Renal pelvis (tissue), 4 donors: Measurements from ENCODE around the gene BTBD19. TPM values are rescaled to one million over a fixed set of nuclear protein-coding genes. Genes with fewer than 3 reads are reported as not detected.
A peak's percentile ranks its signal among the peaks of the same experiment; 100 is the strongest.
"Not testable (repeated sequence)": the region's sequence is repeated elsewhere in the genome, so short reads cannot be mapped to it uniquely, and the experiment has no call there.

ENCODE experiments used
- DNase-seq: peaks from one replicate; pipeline ENCODE4 v3.0.0-alpha.2; 2013
- polyA plus RNA-seq, 3 donors: library from polyadenylated mRNA; unstranded; fragments of 120-200 nt; gene quantifications; one replicate each; pipeline ENCODE4 v1.2.1, GENCODE V29; 2013; ENCODE audit not compliant: insufficient read length in 3 of 3

Gene BTBD19
- polyA plus RNA-seq, 3 donors, result 10.5 to 22.8 (median 22.7) TPM

- DNase-seq, result no peak
Observed at GRCh38 chr1:44806704-44807363, 1.5 kb upstream of the BTBD19 start, which contains the start of gene DYNLT4. Gene DYNLT4 (minus strand): TSS chr1:44807351. CDS start chr1:44806668, 683 bp downstream.

DNA sequence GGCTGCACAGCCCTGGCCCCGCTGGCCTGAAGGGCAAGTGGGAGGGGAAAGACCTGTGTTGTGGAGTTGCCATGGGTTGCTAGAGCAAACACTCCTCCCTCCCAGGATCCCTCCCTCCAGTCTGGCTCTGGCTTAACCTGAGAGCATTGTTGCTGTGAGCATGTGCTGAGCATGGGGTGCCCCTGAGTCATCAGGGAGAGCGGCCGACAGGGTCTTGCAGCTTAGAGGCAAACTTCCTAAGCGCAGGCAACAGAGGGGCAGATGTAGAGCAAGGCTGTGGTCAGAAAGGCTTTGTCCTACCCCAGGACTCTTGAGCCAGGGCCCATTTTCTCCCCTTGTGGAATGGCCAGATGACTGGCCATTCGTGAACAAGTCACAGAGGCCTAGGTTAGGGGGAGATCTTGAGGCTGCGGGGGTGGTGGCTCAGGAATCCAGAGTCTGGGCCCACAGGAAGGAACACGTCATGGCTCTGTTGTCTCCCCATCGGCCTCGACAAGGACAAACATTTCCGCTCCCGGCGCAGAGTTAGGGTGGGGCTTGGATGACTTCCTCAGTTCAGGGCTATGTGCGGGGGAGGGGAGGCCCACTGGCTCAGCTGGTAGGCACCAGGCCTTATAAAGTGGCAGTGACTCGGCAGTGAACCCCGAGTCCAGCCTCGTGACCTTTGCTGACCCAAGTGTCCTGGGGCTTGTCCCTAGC is 810 bp upstream of the BTBD19 start:
- peak; percentile 94 for DNase-seq

- peak; percentile 31 for DNase-seq
Observed at GRCh38 chr1:44808938-44809917, 905 bp downstream of the BTBD19 start.

DNA sequence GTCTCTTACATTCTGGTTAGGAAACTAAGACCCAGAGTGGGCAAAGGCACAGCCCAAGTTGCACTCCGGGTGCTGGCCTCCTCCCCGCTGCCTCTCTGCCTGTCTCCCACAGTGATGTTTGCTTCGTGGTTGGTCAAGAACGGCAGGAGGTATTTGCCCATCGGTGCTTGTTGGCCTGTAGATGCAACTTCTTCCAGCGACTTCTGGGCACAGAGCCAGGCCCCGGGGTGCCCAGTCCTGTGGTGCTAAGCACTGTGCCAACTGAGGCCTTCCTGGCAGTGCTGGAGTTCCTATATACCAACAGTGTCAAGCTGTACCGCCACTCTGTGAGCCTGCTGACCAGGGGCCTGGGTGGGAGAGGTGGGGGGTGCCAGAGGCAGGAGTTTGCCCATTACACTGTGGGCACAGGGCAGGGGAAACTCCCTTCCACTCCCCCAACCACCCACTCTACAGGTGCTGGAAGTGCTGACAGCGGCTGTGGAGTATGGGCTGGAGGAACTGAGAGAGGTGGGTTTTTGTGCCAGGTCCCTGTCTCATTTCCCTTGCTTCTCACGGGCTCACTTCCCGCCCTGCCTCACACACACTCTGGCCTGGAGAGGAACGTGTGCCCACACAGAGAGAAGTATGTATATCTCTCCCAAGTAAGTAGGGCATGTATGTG is 1.9 kb downstream of the BTBD19 start:
- DNase-seq, result no peak

- not testable (repeated sequence) for DNase-seq
Observed at GRCh38 chr1:44810762-44811105, 2.4 kb downstream of the BTBD19 start.

DNA sequence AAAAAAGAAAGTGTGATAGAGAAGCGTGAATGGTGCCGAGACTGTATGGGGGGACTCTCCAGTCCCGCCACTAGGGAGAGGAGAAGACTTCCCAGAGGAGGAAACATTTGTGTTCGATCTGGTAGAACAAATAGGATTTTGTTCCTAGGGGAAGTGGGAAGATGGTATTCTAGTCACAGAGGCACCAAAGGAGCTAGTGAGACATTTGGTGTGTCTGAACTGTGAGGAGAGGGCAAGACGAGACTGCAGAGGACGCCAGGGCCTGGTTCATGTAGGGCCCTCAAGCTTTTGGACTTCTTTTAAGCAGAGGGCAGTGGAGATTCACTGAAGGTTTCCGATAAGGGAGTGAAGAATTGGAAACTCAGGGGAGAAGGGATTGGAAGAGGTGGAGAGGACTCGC is 2.9 kb downstream of the BTBD19 start:
- DNase-seq, result no peak

DNA sequence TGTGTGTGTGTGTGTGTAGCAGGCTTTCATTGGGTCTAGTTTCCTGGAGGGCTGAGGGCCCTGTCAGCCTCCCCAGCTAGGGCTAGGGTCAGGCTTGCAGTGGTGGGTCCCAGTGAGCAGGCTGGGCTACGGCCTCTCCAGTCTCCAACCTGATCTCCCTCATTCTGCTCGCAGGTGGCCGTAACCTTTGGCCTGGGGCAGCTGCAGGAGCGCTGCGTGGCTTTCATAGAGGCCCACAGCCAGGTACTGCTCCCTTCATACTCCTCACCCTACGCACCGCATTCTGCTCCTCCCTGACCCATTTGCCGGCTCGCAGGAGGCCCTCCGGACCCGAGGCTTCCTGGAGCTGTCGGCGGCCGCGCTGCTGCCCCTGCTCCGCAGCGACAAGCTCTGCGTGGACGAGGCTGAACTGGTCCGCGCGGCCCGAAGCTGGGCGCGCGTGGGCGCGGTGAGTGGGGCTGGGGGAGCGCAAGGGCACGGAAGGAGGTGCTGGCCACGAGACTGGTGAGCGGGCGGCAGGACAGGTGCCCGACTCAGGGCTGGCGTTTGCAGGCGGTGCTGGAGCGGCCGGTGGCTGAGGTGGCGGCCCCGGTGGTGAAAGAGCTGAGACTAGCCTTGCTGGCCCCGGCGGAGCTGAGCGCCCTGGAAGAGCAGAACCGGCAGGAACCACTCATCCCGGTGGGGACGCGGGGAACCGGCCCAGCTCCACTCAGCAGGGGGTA is 4.7 kb downstream of the BTBD19 start:
- no peak for DNase-seq

- DNase-seq, result not testable (repeated sequence)
Observed at GRCh38 chr1:44815926-44816325, 7.6 kb downstream of the BTBD19 start.

DNA sequence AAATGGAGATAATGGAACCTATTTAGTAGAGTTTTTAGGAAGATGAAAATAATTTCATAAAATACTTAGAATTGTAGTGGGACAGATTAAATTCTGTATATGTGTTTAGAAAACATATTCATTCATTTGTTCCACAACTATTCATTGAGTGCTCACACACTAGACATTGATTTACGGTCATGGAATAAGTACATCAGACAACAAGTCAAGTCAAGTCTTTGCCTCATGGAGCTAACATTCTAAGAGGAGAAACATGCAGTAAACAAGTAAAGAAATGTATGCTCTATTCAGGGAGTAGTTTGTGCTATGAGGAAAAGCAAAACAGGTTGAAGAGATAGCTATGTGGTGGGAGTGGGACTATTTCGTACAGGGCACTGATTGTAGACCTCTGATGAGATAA is 9.0 kb downstream of the BTBD19 start:
- no peak for DNase-seq

GRCh38 chr1:44817771-44818495 is 9.6 kb downstream of the BTBD19 start:
- DNase-seq, result no peak

DNA sequence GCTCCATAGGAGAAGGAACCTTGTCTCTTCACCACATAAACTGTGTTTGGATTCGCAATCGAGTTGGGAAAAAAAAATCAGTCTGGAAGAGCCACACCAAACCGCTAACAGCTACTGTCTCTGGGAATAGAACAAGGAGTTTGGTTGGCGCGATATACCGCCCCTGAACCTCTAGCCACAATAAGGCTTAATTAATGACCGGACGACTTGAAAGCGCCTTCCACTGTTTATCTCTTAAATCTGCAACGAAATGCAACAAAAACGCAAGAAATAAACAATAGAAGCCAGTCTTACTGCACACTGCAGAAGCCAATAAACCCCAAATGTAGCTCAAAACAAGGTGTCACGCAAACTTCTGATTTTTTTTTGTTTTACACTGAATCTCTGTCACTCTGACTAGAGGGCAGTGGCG is 10.9 kb downstream of the BTBD19 start:
- no peak for DNase-seq

- peak; percentile 88 for DNase-seq
Observed at GRCh38 chr1:44819608-44820327, 11.4 kb downstream of the BTBD19 start.

- DNase-seq, result no peak
Observed at GRCh38 chr1:44820328-44821239, 12.3 kb downstream of the BTBD19 start.

- no peak for DNase-seq
Observed at GRCh38 chr1:44821240-44821715, 13.0 kb downstream of the BTBD19 start.

GRCh38 chr1:44822131-44822701 is 13.9 kb downstream of the BTBD19 start:
- no peak for DNase-seq

GRCh38 chr1:44822981-44823451 is 14.7 kb downstream of the BTBD19 start:
- no peak for DNase-seq

- not testable (repeated sequence) for DNase-seq
Observed at GRCh38 chr1:44824392-44824791, 16.1 kb downstream of the BTBD19 start.
